CD4-positive, alpha-beta T cell treated with Interleukin-4 for 4 hours (primary cell): ENCODE measurements around the gene TAS2R41.
"Not testable (repeated sequence)": the region's sequence is repeated elsewhere in the genome, so short reads cannot be mapped to it uniquely, and the experiment has no call there.

ENCODE experiments used
- DNase-seq: peaks from one replicate; pipeline ENCODE4 v3.0.0-alpha.2; 2020

The TAS2R41 gene

GRCh38 chr7:143496263-143496662, 18.6 kb downstream of the TAS2R41 start:
- DNase-seq, result no peak

- DNase-seq, result no peak
Observed at GRCh38 chr7:143497008-143497795, 19.5 kb downstream of the TAS2R41 start.

GRCh38 chr7:143499246-143499645, 21.6 kb downstream of the TAS2R41 start:
- DNase-seq, result no peak

- no peak for DNase-seq
Observed at GRCh38 chr7:143499743-143500348, 22.2 kb downstream of the TAS2R41 start.

- DNase-seq, result no peak
Observed at GRCh38 chr7:143503261-143503660, 25.6 kb downstream of the TAS2R41 start.

GRCh38 chr7:143504215-143504936, 26.7 kb downstream of the TAS2R41 start:
- no peak for DNase-seq

- no peak for DNase-seq
Observed at GRCh38 chr7:143504937-143505297, 27.2 kb downstream of the TAS2R41 start.

- DNase-seq, result no peak
Observed at GRCh38 chr7:143505838-143506237, 28.2 kb downstream of the TAS2R41 start.

GRCh38 chr7:143507094-143507518, 29.4 kb downstream of the TAS2R41 start:
- no peak for DNase-seq

GRCh38 chr7:143507534-143508055, 29.9 kb downstream of the TAS2R41 start:
- no peak for DNase-seq

- DNase-seq, result no peak
Observed at GRCh38 chr7:143510854-143511592, 33.4 kb downstream of the TAS2R41 start.

GRCh38 chr7:143511593-143512047, 33.9 kb downstream of the TAS2R41 start:
- no peak for DNase-seq

GRCh38 chr7:143512488-143513340, 35.0 kb downstream of the TAS2R41 start:
- no peak for DNase-seq

GRCh38 chr7:143514487-143514886, 36.8 kb downstream of the TAS2R41 start:
- no peak for DNase-seq

- no peak for DNase-seq
Observed at GRCh38 chr7:143514995-143515735, 37.5 kb downstream of the TAS2R41 start.

GRCh38 chr7:143516981-143517380, 39.3 kb downstream of the TAS2R41 start:
- no peak for DNase-seq

GRCh38 chr7:143518521-143518920, 40.8 kb downstream of the TAS2R41 start:
- no peak for DNase-seq

- DNase-seq, result no peak
Observed at GRCh38 chr7:143518941-143519340, 41.3 kb downstream of the TAS2R41 start.

- no peak for DNase-seq
Observed at GRCh38 chr7:143519411-143520131, 41.9 kb downstream of the TAS2R41 start.

GRCh38 chr7:143522309-143522916, 44.7 kb downstream of the TAS2R41 start:
- DNase-seq, result not testable (repeated sequence)
